ENCODE data around the gene TEKT4. TPM values are rescaled to one million over a fixed set of nuclear protein-coding genes. Genes with fewer than 3 reads are reported as not detected.
A peak's percentile ranks its signal among the peaks of the same experiment; 100 is the strongest.

Gene TEKT4
- total RNA-seq, 4 donors from 2014 or later, result not detected

DNA sequence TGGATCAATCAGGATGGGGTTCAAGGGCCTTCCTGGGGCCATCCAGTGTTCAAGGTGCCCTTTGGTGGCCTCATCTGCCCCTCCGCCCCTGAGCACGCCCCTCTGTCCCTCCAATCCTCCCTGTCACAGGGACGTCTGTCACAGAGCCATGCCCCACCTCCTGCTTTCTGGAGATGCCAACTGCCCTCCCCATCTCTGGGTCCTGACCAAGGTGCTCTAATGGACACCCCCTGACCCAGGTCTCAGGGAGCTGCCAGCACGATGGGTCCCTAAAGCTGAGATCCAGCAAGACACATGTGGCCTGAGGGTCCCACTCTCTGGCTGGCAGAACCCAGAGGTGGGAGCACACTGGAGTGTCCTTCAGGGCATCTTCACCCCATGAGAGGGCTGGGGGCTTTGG, 2.1 kb upstream of the TEKT4 start:
- Histone ChIP-seq H3K27ac (no peak overlapping the region), H3K27me3 (peaks cover 0 to 70% (median 0%) of the 10 kb centered on the region in 4 donors), H3K4me3 (no peak overlapping the region), H3K4me1 (peaks cover 0 to 21% (median 0%) of the 10 kb centered on the region in 3 donors), H3K36me3 (no peaks in the 10 kb centered on the region), H3K9me3 (no peaks in the 10 kb centered on the region)
- TF ChIP-seq, protein P1, sequence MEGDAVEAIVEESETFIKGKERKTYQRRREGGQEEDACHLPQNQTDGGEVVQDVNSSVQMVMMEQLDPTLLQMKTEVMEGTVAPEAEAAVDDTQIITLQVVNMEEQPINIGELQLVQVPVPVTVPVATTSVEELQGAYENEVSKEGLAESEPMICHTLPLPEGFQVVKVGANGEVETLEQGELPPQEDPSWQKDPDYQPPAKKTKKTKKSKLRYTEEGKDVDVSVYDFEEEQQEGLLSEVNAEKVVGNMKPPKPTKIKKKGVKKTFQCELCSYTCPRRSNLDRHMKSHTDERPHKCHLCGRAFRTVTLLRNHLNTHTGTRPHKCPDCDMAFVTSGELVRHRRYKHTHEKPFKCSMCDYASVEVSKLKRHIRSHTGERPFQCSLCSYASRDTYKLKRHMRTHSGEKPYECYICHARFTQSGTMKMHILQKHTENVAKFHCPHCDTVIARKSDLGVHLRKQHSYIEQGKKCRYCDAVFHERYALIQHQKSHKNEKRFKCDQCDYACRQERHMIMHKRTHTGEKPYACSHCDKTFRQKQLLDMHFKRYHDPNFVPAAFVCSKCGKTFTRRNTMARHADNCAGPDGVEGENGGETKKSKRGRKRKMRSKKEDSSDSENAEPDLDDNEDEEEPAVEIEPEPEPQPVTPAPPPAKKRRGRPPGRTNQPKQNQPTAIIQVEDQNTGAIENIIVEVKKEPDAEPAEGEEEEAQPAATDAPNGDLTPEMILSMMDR (IDR thresholded peaks at IDR 0.05), result no peak
- DNase-seq, result no peak
- intact Hi-C loops (cut with DNase I), result no loop called here
- WGBS, 2 donors, result 60 to 63% methylated on average over 2 of the region's 4 CpGs

DNA sequence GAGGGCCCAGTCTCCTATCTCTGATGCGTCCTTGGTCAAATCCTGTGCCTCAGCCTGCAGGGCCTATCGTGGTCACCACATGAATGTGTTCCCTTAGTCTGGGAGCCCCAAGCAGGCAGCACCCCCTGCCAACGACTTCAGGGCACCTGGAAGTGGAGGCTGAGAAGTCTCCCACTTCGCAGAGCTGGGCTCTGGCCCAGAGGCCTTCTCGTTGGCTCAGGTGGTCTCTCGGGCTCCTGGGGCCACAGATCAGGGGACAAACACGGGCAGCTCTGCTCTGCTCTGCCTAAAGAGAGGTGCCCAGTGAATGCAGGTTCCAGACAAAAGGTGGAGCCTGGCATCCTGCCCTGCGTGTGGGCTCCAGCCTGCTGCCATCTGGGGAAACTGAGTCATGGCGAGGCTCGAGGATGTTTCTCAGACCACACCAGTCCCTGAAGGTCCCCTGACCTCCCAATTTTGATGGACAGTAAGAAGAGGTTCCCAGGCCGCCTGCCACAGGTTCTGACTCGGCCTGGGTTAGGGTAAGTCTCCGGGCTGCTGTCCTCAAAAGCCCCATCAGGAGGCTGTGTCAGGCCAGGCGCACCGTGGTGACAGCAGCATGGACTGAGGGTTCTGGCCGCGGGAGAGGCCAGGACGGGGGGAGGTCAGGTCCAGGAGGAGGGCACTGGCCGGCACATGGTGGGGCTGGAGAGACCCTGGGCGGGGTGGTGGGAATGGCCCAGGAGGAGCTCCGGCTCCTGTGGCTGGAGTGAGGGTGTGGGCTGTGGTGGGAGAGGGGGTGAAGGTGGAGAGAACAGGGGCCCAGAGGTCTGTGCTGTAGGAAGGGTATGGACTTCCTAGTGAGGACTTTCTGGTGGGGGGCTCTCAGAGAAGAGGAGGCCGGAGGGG, 1.4 kb upstream of the TEKT4 start:
- Histone ChIP-seq H3K36me3 (no peaks in the 10 kb centered on the region), H3K27me3 (peaks cover 0 to 70% (median 0%) of the 10 kb centered on the region in 4 donors), H3K27ac (no peak overlapping the region), H3K4me3 (no peak overlapping the region), H3K4me1 (peaks cover 0 to 26% (median 0%) of the 10 kb centered on the region in 3 donors), H3K9me3 (no peaks in the 10 kb centered on the region)
- no peak for TF ChIP-seq POLR2A (IDR thresholded peaks at IDR 0.05)
- TF ChIP-seq, protein P1 (IDR thresholded peaks at IDR 0.05), result no peak
- intact Hi-C loops (cut with DNase I), result no loop called here
- 73 to 85% methylated on average over 7 to 10 of the region's 22 CpGs for WGBS, 2 donors
- no peak for DNase-seq

DNA sequence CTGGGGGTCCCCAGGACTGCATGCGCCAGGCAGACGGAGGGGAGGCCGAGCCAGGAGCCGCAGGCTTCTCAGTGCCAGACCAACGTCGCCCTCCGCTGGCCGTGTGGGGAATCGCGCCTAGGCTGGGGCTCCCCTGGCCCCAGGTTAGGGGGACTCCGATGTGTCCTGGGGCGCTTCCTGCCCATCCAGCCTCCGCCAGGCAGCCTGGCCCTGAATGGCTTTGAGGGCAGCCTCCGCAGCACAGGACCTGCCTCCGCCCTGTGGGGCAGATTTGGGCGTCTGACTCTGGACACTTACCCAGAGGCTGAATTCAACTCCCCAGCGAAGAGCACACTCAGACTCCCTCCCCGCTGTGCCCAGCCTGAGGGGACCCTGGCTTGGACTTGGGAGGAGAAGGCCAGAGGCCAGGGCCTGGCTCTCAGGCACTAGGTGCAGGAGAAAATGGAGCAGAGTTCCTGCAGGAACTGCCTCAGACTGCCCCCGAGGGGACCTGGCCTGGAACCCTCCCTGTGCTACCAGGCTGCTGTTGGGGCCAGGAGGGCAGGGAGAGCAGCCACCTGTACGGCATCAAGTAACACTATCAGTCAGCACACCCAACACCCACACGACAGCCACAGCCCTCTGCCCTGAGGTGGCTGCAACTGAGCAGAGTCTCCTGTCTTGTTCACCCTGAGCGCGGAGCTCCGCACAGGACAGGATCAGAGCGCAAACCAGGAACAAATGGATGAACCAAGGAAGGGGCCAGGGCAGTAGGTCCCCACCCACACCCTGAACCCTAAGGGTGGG, 597 bp upstream of the TEKT4 start:
- intact Hi-C loops (cut with DNase I), result no loop called here
- H3K9me3 ChIP-seq, result no peaks in the 10 kb centered on the region
- 35 to 42% methylated on average over 6 to 16 of the region's 25 CpGs for WGBS, 2 donors
- no peak overlapping the region for H3K4me3 ChIP-seq
- H3K4me1 ChIP-seq, result peaks cover 0 to 26% (median 0%) of the 10 kb centered on the region in 3 donors
- no peak overlapping the region for H3K27ac ChIP-seq
- DNase-seq, result no peak
- H3K27me3 ChIP-seq, result peaks cover 0 to 70% (median 0%) of the 10 kb centered on the region in 4 donors
- TF ChIP-seq, protein P1 (IDR thresholded peaks at IDR 0.05), result peak in 3 of 6 experiments; percentile 10 to 53 (median 18)
- no peak for TF ChIP-seq POLR2A (IDR thresholded peaks at IDR 0.05)
- H3K36me3 ChIP-seq, result no peaks in the 10 kb centered on the region

DNA sequence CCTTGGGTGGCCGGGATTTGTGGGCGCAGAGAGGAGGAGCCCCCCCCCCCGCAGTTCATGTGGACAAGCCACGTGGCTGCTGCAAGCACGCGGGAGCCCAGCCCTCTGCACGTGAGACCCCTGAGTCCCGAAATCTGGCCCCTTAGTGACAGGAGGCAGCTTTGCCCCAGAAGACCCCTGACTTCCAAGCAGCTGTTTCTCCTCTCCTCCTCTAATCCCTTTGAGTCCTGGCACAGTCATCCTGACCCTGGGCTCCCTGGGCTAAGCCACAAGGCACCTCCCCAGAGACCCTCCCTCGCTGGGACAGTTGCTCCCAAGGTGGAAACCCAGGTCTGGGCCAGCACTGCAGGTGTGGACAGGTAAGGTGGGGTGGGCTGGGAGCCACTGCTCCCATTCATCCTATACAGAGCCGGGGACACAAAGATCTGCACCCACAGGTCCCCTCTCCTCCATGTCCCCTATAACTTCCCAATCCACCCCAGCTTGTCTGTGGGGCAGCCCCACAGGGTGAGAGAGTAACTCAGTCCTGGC, 923 bp downstream of the TEKT4 start:
- Histone ChIP-seq H3K9me3 (no peaks in the 10 kb centered on the region), H3K27ac (no peak overlapping the region), H3K4me1 (peaks cover 0 to 26% (median 0%) of the 10 kb centered on the region in 3 donors), H3K36me3 (no peaks in the 10 kb centered on the region), H3K4me3 (no peak overlapping the region), H3K27me3 (peaks cover 0 to 68% (median 0%) of the 10 kb centered on the region in 4 donors)
- TF ChIP-seq, protein P1 (IDR thresholded peaks at IDR 0.05), result no peak
- no peak for TF ChIP-seq POLR2A (IDR thresholded peaks at IDR 0.05)
- intact Hi-C loops (cut with DNase I), result no loop called here
- DNase-seq, result no peak
- no CpG with 5 or more reads among the region's 10 CpGs for WGBS, 2 donors

Data from esophagus squamous epithelium (tissue), 5 donors.